Neural progenitor cell (in vitro differentiated cells): ENCODE measurements around the gene C3orf52. TPM values are rescaled to one million over a fixed set of nuclear protein-coding genes. Genes with fewer than 3 reads are reported as not detected.
"Not testable (repeated sequence)": the region's sequence is repeated elsewhere in the genome, so short reads cannot be mapped to it uniquely, and the experiment has no call there.

Experiments used
- DNase-seq: peaks from one replicate; pipeline ENCODE4 v3.0.0-alpha.2; 2016; ENCODE audit warnings: low spot score
- H2AFZ ChIP-seq: fragments of 200-600 bp; sonication (generic); replicated peaks from 2 replicates; pipeline ENCODE4 v1.6.1; 2016; ENCODE audit warnings: antibody characterized with exemption
- H3F3A ChIP-seq: fragments of 200-600 bp; sonication (generic); 2 replicates; pipeline ENCODE4 v1.6.1; 2016; ENCODE audit warnings: antibody characterized with exemption, low read depth
- H3K27ac ChIP-seq: fragments of 200-600 bp; sonication (generic); 2 replicates; pipeline ENCODE4 v1.5.1; 2016; ENCODE audit warnings: mild to moderate bottlenecking
- H3K27me3 ChIP-seq: fragments of 200-600 bp; sonication (generic); 2 replicates; pipeline ENCODE4 v1.6.1; 2016; ENCODE audit warnings: mild to moderate bottlenecking, moderate library complexity
- H3K36me3 ChIP-seq: fragments of 200-600 bp; sonication (generic); 2 replicates; pipeline ENCODE4 v1.5.1; 2016
- H3K4me1 ChIP-seq: fragments of 200-600 bp; sonication (generic); 2 replicates; pipeline ENCODE4 v1.6.1; 2016; ENCODE audit warnings: mixed run types
- H3K4me2 ChIP-seq: fragments of 200-600 bp; sonication (generic); 2 replicates; pipeline ENCODE4 v1.6.1; 2016
- H3K4me3 ChIP-seq: fragments of 200-600 bp; sonication (generic); 2 replicates; pipeline ENCODE4 v1.5.1; 2016
- H3K79me2 ChIP-seq: fragments of 200-600 bp; sonication (generic); 2 replicates; pipeline ENCODE4 v1.6.1; 2016; ENCODE audit warnings: low read depth
- H3K9ac ChIP-seq: fragments of 200-600 bp; sonication (generic); 2 replicates; pipeline ENCODE4 v1.6.1; 2016
- H3K9me3 ChIP-seq: fragments of 200-600 bp; sonication (generic); 2 replicates; pipeline ENCODE4 v1.5.1; 2016; ENCODE audit warnings: low read depth
- H4K20me1 ChIP-seq: fragments of 200-600 bp; sonication (generic); 2 replicates; pipeline ENCODE4 v1.6.1; 2016; ENCODE audit warnings: low read depth
- H3K27ac Mint-ChIP-seq: 3 replicates; pipeline ENCODE4 v1.8.0; 2021; ENCODE audit warnings: mixed read lengths
- H3K27me3 Mint-ChIP-seq: 2 replicates; pipeline ENCODE4 v1.8.0; 2022; ENCODE audit warnings: low read depth, mild to moderate bottlenecking, inconsistent platforms, moderate library complexity, mixed read lengths; ENCODE audit not compliant: insufficient read depth
- H3K36me3 Mint-ChIP-seq: 3 replicates; pipeline ENCODE4 v1.8.0; 2021; ENCODE audit warnings: mixed read lengths
- H3K4me1 Mint-ChIP-seq: 3 replicates; pipeline ENCODE4 v1.8.0; 2021; ENCODE audit warnings: mixed read lengths
- H3K4me3 Mint-ChIP-seq: 3 replicates; pipeline ENCODE4 v1.8.0; 2021; ENCODE audit warnings: mild to moderate bottlenecking, moderate library complexity, mixed read lengths
- H3K9me3 Mint-ChIP-seq: 3 replicates; pipeline ENCODE4 v1.8.0; 2020; ENCODE audit warnings: mixed read lengths
- EZH2 ChIP-seq: fragments of 200-600 bp; sonication (generic); IDR thresholded peaks from 2 replicates; pipeline ENCODE4 v1.6.1; 2017; ENCODE audit warnings: antibody characterized with exemption, mild to moderate bottlenecking, moderate library complexity
- EZH2phosphoT487 ChIP-seq: fragments of 200-600 bp; sonication (generic); IDR thresholded peaks from 2 replicates; pipeline ENCODE4 v1.6.1; 2017; ENCODE audit warnings: antibody characterized with exemption
- total RNA-seq: library from RNA; depleted of rRNA; stranded (reverse); fragments of >200 nt; gene quantifications from 2 replicates; pipeline ENCODE4 v1.2.3, GENCODE V29; 2015; ENCODE audit warnings: low replicate concordance
- TF ChIP-seq, protein P1 (sequence below): fragments of 200-600 bp; sonication (generic); IDR thresholded peaks from 2 replicates; pipeline ENCODE4 v1.5.1; 2017; ENCODE audit warnings: antibody characterized with exemption, mild to moderate bottlenecking

The C3orf52 gene
- 2.4 and 4.9 TPM in 2 replicates for total RNA-seq

DNA sequence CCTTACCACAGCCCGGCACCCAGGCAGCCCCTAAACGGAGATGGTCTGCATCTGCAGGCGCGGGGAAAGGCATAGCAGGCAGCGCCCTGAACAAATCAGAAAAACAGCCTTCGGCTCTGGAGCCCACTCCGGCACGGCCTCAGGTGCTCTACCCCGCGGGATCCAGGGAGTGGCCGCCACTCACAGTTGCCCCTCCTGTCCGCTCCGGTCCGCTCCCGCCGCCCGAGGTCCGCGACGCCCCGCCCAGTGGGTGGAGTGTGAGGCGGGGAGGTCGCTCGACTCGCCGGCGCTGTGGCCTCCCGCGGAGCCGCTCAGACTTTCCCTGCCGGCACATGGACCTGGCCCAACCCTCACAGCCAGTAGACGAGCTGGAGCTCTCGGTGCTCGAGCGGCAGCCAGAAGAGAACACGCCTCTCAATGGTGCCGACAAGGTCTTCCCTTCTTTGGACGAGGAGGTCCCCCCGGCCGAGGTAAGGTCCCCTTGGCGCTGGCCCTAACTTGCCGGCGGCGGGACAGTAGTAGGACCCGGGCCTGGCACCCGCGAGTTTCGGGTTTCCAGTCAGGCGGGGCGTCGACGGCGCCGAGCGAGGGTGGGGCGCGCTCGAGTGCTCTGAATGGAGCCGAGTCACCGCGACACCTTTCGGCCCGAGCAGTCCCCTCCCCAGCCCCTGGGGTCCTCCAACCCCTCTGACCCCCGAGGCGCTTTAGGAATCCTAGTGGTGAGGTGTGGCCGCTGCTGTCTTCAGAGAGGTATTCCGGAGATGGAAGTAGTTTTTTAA lies at the start of gene C3orf52:
TSS of gene C3orf52 (plus strand) at position 314 of the 779 bp plus-strand sequence. CDS start at position 333, 19 bp downstream.
- H3K79me2 ChIP-seq = no peaks in the 10 kb centered on the region
- H3K4me1 ChIP-seq = peaks cover 15% of the 10 kb centered on the region
- no peak within 1 kb of the TSS for H3K27ac ChIP-seq
- H3K9ac ChIP-seq = no peak within 1 kb of the TSS
- Mint-ChIP-seq H3K27ac (peak within 1 kb of the TSS; percentile 24), H3K4me1 (peaks cover 28% of the 10 kb centered on the region), H3K9me3 (peaks cover 2% of the 10 kb centered on the region), H3K27me3 (peaks cover 15% of the 10 kb centered on the region), H3K4me3 (peak within 1 kb of the TSS; percentile 85), H3K36me3 (no peaks in the 10 kb centered on the region)
- TF ChIP-seq EZH2phosphoT487 = no peak
- TF ChIP-seq, protein P1, sequence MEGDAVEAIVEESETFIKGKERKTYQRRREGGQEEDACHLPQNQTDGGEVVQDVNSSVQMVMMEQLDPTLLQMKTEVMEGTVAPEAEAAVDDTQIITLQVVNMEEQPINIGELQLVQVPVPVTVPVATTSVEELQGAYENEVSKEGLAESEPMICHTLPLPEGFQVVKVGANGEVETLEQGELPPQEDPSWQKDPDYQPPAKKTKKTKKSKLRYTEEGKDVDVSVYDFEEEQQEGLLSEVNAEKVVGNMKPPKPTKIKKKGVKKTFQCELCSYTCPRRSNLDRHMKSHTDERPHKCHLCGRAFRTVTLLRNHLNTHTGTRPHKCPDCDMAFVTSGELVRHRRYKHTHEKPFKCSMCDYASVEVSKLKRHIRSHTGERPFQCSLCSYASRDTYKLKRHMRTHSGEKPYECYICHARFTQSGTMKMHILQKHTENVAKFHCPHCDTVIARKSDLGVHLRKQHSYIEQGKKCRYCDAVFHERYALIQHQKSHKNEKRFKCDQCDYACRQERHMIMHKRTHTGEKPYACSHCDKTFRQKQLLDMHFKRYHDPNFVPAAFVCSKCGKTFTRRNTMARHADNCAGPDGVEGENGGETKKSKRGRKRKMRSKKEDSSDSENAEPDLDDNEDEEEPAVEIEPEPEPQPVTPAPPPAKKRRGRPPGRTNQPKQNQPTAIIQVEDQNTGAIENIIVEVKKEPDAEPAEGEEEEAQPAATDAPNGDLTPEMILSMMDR = peak; percentile 34
- TF ChIP-seq EZH2 = peak; percentile 31
- no peaks in the 10 kb centered on the region for H3K36me3 ChIP-seq
- H3K9me3 ChIP-seq = no peaks in the 10 kb centered on the region
- H4K20me1 ChIP-seq = no peaks in the 10 kb centered on the region
- peak within 1 kb of the TSS; percentile 56 for H3K4me3 ChIP-seq
- peak within 1 kb of the TSS; percentile 86 for H3K4me2 ChIP-seq
- peaks cover 13% of the 10 kb centered on the region for H3F3A ChIP-seq
- DNase-seq = peak; percentile 93
- H2AFZ ChIP-seq = peak within 1 kb of the TSS; percentile 92
- peaks cover 46% of the 10 kb centered on the region for H3K27me3 ChIP-seq

GRCh38 chr3:112037194-112037593 lies 49.0 kb upstream of the C3orf52 start:
- H3K9ac ChIP-seq, H4K20me1 ChIP-seq, H3F3A ChIP-seq, H3K79me2 ChIP-seq, H3K4me2 ChIP-seq, H3K27me3 Mint-ChIP-seq, H3K36me3 Mint-ChIP-seq, H3K27me3 ChIP-seq, H3K27ac ChIP-seq, H3K4me3 Mint-ChIP-seq, H3K4me3 ChIP-seq, DNase-seq, H3K9me3 ChIP-seq, H3K27ac Mint-ChIP-seq, H3K4me1 ChIP-seq, H3K36me3 ChIP-seq, H2AFZ ChIP-seq: not testable (repeated sequence)
- Mint-ChIP-seq H3K9me3 (peaks cover 13% of the 10 kb centered on the region), H3K4me1 (peaks cover 64% of the 10 kb centered on the region)

GRCh38 chr3:112038863-112039262 lies 47.3 kb upstream of the C3orf52 start:
- peak overlapping the region; percentile 55 for H3K27ac Mint-ChIP-seq
- no peak overlapping the region for H3K4me3 ChIP-seq
- no peaks in the 10 kb centered on the region for H4K20me1 ChIP-seq
- no peak overlapping the region for H3K4me3 Mint-ChIP-seq
- H2AFZ ChIP-seq = no peak overlapping the region
- peaks cover 64% of the 10 kb centered on the region for H3K4me1 Mint-ChIP-seq
- TF ChIP-seq, protein P1 = no peak
- no peak for TF ChIP-seq EZH2phosphoT487
- H3K9ac ChIP-seq = no peak overlapping the region
- no peaks in the 10 kb centered on the region for H3K9me3 ChIP-seq
- no peaks in the 10 kb centered on the region for H3K4me1 ChIP-seq
- no peaks in the 10 kb centered on the region for H3F3A ChIP-seq
- H3K27ac ChIP-seq = no peak overlapping the region
- no peaks in the 10 kb centered on the region for H3K79me2 ChIP-seq
- H3K4me2 ChIP-seq = no peak overlapping the region
- peaks cover 3% of the 10 kb centered on the region for H3K36me3 Mint-ChIP-seq
- no peak for DNase-seq
- H3K36me3 ChIP-seq = no peaks in the 10 kb centered on the region
- H3K9me3 Mint-ChIP-seq = peaks cover 6% of the 10 kb centered on the region
- no peaks in the 10 kb centered on the region for H3K27me3 ChIP-seq
- H3K27me3 Mint-ChIP-seq = peaks cover 2% of the 10 kb centered on the region

DNA sequence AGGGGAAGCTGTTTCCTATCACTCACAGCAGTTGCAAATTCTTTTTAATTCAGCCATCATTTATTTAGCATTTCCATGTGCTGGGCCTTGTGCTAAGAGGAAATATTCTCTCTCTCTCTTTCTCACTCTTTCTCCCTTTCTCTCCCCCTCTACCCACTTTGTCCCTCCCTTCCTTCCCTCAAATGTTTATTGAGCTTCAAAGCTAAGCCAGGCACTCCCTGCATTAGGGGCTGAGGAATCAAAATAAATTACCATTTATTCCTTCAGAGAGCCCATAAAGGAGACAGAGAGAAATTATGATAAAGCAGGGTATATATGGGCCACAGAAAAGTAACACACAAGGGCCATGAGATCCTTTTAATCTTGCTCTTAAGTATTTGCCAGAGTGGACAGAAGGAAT lies 44.9 kb upstream of the C3orf52 start:
- Histone ChIP-seq H3F3A (no peaks in the 10 kb centered on the region), H3K4me1 (no peaks in the 10 kb centered on the region), H3K36me3 (no peaks in the 10 kb centered on the region), H3K9me3 (no peaks in the 10 kb centered on the region), H3K9ac (no peak overlapping the region), H3K27ac (no peak overlapping the region), H3K79me2 (no peaks in the 10 kb centered on the region), H2AFZ (peak overlapping the region; percentile 15), H3K27me3 (no peaks in the 10 kb centered on the region), H3K4me2 (no peak overlapping the region), H3K4me3 (no peak overlapping the region), H4K20me1 (no peaks in the 10 kb centered on the region)
- TF ChIP-seq, protein P1 = no peak
- TF ChIP-seq EZH2phosphoT487 (no peak), EZH2 (no peak)
- peaks cover 3% of the 10 kb centered on the region for H3K36me3 Mint-ChIP-seq
- H3K27me3 Mint-ChIP-seq = peaks cover 2% of the 10 kb centered on the region
- H3K27ac Mint-ChIP-seq = no peak overlapping the region
- H3K9me3 Mint-ChIP-seq = peaks cover 5% of the 10 kb centered on the region
- no peak overlapping the region for H3K4me3 Mint-ChIP-seq
- peaks cover 46% of the 10 kb centered on the region for H3K4me1 Mint-ChIP-seq
- no peak for DNase-seq
